Endometrial microvascular endothelial cells (primary cell): ENCODE results near the gene BTAF1. TPM values are rescaled to one million over a fixed set of nuclear protein-coding genes. Genes with fewer than 3 reads are reported as not detected.

ENCODE experiments used
- in situ Hi-C: cut with HindIII; loops from 2 replicates; pipeline ENCODE4 v1.10.0; 2017; ENCODE audit warnings: low sequenced_read_pairs, low pct_unique_long_range_greater_than_20kb; ENCODE audit errors: inconsistent ontology term
- total RNA-seq: library from RNA; depleted of rRNA; stranded (reverse); fragments of >200 nt; gene quantifications from one replicate; pipeline ENCODE4 v1.2.3, GENCODE V29; 2015; ENCODE audit errors: inconsistent ontology term

The BTAF1 gene
- total RNA-seq, 1 donor from 2014 or later, result 25.4 TPM

DNA sequence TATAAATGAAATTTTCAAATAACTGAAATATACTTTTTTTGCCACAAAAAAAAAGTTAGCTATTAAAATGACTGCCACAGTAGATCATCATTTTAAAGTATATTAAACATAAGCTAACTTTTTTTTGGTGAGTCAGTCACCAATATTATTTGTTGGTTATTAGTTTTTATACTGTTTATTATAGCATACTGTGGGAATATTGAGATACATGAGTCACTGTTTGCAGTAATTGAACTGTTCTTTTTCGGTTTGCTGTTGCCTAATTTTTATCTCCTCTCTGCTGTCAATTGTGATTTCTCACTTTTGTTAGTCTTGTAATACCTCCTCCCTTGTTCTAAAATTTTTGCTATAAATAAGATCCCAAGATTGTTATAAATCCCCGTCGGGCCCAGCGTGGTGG, 45.7 kb downstream of the BTAF1 start:
- in situ Hi-C loops, result no loop called here

DNA sequence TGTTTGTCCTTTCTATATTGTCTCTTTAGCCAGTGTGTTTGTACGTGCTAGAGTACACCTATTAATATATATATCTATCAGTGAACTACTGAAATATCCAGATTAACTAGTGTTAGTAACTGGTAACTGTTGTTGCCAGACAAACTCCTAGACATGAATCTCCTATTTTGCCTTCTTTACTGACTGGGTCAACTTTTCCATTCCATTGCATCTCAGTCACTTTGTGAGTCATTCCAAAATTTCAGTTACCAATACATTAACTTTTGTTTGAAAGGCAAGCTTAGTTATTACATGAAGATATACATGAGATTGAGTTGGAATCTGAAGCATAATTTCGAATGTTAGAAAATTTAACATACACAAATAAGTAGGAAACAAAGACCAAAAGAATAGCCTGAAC, 51.4 kb downstream of the BTAF1 start:
- in situ Hi-C loops, result no loop called here

DNA sequence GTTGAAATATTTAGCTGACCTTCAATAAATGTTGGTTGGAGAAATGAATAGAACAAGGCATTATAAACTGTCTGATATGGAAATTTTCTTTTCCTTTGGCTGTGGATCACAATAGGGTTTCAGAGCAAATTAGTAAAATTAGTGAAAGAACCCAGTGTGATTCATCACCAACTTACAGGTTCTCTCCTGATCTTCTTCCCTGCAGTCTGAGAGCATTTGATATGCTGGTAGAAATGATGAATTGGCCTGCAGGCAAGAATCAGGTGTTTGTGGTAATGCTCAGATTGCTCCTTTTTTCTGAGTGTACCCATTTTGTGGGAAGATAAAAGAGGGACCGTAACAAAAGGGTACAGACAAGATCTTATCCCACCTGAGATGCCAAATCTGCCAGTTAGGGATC, 51.9 kb downstream of the BTAF1 start:
- in situ Hi-C loops, result no loop called here

DNA sequence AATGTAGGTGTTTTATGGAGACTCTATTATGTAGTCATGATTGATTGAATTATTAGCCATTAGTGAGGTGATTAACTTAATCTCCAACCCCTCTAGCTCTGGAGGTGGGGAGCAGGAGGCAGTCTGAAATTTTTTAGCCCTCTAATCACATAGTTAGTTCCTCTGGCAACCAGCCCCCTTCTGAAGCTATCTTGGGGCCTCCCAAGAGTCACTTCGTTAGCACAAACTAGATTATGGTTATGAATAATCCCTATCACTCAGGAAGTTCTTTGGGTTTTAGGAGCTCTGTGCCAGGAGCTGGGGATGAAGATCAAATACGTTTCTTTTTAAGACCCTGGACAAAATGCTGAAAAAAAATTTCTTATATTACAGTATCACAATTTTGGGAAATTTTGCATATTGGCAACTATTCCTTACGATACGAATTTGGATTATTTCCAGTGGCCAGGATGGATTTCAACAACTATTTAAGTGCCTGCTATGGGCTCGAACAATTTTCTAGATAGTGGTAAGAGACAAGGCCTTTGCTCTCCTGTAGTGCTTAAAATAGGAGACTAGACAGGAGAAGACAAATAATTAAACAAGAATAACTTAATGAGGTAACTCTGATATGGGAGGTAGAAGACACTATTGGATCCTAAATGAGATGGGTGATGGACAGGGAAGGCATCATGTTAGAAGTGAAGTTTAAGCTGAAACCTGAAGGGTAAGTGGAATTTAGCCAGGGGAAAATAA, 52.9 kb downstream of the BTAF1 start:
- in situ Hi-C loops, result no loop called here

DNA sequence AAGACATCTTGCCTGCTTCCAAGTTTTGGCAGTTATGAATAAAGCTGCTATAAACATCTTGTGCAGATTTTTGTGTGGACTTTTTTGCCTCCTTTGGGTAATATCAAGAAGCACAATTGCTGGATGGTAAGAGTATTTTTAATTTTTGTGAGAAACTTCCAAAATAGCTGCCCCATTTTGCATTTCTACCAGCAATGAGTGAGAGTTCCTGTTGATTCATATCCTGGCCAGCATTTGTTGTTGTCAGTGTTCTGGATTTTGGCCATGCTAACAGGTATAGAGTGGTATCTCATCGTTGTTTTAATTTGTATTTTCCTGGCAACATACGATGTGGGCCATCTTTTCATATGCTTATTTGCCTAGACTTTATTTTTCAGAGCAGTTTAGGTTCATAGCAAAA, 53.9 kb downstream of the BTAF1 start:
- in situ Hi-C loops, result no loop called here

DNA sequence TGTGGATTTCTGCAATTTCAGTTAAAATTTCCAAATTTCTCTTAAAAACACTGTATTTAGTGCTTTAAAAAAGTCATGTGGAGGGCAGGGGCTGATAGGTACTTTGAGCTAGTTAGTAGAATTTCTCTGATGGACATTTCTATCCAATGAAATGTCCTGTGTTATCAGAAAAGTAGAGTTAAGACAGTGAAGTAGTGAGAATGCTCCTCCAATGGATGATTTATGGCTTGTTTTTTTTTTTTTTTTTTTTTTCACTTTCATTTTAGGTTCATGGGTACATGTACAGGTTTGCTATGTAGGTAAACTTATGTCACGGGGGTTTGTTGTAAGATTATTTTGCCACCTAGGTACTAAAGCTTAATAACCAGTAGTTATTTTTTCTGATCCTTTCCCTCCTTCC, 55.0 kb downstream of the BTAF1 start:
- in situ Hi-C loops, result no loop called here

DNA sequence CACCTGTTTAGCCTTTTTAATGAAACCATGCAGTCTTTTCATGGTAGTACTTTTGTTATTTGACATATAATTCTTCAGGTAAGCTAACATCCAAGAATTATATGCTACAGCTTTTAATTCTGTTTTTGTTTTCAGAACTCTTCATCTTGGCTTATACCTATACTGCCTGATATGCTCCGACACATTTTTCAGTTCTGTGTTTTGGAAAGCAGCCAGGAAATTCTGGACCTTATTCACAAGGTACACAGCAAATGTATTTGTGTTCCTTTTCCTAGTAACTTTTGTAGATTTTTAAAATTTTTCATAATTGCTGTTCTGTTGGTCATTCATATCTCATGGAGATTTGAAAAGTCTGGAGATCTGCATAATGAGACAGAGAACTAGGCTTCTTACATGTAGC, 56.7 kb downstream of the BTAF1 start:
- in situ Hi-C loops, result no loop called here

DNA sequence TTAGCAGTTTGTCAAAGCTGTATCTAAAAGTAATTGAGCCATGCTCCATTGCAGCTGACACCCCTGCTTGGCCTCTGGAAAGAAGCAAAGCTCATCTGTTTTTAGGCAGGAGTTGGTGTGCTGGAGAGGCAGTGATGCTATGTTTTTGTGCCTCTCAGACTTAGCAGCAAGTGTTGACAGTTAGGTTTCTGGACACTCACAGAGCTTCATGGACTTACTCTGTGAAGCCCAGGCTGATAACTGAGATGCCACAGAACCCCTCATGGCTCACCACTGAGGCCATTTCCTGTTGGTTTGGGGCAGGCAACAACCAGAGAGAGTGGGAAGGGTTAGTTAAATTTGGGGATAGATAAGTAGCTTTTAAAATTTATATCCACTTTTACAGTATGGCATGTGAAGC, 59.8 kb downstream of the BTAF1 start:
- in situ Hi-C loops, result no loop called here

DNA sequence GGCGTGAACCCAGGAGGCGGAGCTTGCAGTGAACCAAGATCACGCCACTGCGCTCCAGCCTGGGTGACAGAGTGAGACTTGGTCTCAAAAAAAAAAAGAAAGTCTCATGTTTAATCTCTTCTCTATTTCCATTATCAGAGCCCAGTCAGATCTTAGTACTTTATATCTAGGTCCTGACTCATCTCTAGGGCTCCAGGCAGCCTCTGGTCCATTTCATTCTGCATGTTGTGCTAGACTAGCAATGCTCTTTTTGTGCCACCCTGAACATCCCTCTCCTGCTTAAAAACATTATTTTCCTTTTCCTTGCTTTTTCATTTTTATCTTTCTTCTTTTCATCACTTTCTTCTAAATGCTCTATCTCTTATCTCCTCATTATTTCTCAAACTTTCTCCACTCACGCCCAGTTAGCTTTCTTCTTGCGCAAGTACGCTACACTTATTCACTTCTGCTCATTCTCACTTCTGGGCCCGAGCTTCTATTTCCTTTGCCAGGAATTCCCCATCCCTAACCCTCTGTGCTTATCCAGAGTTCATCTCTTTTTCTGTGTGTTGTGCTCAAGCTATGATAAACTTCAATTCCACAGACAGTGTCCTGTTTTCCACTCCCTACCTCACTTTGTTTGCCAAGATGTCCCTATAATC, 63.9 kb downstream of the BTAF1 start:
- in situ Hi-C loops, result no loop called here

DNA sequence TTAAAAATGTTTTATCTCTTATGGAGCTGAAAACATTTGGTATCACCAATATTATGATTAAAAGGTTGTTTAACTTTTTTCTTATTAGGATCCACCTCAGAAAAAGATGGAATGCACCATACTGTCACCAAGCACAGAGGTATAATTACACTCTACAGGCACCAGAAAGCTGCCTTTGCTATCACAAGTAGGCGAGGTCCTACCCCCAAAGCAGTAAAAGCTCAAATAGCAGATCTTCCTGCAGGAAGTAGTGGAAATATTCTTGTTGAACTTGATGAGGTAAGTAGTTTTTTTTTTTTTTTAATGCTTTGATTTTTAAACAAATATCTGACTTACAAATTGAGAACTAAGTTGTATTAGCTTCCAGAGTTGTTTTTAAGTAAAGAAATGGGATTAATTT, 68.5 kb downstream of the BTAF1 start:
- in situ Hi-C loops, result no loop called here

DNA sequence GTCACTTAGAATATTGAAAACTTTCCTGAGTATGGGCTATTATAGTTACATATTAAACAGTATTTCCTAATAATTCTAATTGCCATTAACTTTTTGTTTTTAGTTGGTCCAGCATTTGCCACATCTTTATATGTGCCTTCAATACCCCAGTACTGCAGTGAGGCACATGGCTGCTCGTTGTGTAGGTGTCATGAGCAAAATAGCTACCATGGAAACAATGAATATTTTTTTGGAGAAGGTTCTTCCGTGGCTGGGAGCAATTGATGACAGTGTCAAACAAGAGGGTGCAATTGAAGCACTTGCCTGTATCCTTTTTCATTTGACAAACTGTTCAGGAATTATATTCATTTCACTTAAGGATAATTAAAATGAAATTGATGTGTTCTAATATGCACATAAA, 72.7 kb downstream of the BTAF1 start:
- in situ Hi-C loops, result no loop called here

DNA sequence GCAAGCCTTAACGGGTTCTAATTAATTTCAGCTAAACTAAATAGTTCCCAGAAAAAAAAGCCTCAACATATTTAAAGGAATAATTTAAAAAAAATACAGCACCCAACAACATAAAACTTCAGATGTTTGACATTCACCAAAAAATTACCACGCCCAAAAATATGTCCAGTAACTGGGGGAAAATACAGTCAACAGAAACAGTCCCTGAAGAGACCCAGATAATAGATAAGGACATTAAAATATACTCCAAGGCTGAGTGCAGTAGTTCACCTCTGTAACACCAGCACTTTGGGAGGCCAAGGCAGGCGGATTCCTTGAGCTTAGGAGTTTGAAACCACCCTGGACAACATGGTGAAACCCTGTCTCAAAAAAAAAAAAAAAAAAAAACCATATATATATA, 78.0 kb downstream of the BTAF1 start:
- in situ Hi-C loops, result no loop called here

DNA sequence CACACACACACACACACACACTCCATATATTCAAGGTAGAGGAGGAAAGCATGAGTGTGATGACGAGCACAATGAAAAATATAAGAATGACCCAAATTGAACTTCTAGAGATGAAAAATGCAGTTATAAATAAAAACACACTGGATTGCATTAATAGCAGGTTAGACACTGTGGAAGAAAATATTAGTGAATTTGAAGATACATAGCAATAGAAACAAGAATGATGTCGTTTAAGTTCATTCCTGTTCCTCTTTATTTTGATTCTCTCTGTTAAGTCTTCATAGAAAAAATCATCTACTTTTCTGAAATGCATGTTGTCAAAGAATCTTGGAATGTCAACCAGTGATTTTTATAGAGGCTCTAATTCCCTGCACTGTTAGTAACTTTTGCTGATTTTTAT, 78.4 kb downstream of the BTAF1 start:
- in situ Hi-C loops, result no loop called here

DNA sequence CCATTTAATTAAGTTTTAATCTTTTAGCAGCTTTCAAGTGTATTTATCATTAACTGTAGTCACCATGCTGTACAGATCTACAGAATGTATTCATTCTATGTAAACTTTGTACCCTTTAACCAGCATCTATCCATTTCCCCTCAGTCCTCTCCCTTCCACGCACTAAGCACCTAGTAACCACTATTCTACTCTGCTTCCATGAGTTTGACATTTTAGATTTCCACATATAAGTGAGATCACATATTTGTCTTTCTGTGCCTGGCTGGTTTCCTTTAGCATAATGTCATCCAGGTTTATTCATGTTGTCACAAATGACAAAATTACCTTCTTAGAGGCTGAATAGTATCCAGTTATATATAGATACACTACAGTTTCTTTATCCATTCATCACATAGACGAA, 79.7 kb downstream of the BTAF1 start:
- in situ Hi-C loops, result no loop called here

DNA sequence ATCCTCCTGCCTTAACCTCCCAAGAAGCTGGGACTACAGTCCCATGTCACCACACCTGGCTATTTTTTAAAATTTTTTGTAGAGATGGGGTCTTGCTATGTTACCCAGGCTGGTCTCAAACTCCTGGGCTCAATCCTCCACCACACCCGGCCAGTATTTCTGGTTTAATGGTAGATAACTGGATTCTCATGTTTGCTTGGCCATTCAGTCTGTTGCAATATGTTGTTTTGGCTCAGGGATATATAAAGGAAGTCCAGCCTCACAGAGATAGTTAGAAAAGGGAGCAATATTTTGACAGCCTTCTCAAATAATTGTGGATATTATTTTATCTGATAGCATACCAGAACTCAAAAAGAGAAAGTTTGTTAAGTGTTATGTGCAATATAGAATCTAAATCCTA, 82.4 kb downstream of the BTAF1 start:
- in situ Hi-C loops, result no loop called here

DNA sequence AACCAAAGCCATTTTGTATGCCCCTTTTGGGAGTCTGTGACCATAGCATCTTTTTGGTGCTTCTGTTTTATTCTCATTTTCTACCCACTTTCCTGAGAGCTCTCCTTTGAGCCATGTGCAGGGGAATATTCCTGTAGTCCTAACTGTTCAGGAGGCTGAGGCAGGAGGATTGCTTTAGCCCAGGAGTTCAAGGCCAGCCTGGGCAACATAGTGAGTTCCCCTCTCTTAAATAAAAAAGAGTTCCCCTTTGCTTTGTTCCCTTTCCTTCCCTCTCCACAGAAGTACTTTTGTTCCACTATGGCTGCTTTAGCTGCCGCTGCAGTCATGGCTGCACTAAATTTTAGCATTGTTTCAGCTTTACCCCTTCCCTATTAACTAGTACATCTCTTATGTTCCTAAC, 85.9 kb downstream of the BTAF1 start:
- in situ Hi-C loops, result no loop called here

DNA sequence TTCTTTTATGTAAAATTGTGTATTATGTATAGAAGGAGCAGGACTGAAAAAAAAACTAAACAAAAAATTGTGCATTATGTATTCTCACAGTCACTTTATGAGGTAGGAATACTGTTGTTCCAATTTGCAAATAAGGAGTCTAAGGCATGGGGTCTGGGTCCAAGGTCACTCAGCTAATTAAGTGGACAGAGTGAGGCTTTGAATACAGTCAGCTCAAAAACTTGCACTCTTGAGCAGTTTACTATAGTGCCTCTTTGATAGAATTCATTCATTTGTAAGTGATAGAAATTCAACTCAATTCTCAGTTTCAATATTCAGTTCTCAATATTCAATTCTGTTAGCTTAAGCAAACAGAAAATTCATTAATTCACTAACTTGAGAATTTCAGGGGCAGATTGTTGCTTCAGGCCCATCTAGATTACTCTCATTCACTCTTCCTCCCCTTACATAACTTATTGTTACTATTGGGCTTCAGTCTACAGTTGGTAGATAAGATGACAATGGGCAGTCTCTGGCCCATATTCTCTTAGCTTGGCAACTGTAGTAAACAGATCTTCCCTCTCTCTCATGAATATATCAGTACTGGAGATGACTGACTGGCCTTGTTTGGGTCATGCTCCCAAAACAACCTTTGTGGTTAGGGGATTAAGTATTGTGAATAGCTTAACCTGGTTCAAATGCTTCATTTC, 86.6 kb downstream of the BTAF1 start:
- in situ Hi-C loops, result no loop called here

DNA sequence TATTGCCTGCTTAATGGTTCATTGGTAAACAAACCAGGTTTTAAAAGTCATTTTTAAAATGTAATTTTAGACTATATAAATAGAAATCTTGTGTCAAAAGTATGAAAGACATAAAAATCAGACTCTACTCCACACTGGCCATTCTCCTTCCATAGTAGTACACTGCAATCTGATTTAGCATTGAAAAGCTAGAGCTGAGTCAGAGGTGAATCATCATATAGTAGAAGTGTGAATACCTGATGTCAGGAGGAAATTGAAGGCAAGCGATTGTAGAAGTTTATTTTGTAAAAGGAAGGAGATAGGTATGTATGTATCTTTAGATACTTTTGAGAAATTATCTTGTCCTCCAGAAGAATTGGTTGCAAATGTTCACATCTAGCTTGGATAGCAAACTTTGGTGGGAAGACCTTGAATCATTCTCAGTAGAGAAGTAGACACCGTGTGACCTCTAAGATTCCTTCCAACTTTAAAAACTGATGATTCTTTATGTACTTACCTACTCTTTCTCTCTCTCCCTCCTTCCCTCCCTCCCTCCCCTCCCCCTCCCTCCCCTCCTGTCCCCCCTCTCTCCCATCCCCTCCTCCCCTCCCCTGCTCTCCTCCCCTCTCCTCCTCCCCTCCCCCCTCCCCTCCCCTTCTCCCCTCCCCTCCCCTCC, 88.1 kb downstream of the BTAF1 start:
- in situ Hi-C loops, result no loop called here

DNA sequence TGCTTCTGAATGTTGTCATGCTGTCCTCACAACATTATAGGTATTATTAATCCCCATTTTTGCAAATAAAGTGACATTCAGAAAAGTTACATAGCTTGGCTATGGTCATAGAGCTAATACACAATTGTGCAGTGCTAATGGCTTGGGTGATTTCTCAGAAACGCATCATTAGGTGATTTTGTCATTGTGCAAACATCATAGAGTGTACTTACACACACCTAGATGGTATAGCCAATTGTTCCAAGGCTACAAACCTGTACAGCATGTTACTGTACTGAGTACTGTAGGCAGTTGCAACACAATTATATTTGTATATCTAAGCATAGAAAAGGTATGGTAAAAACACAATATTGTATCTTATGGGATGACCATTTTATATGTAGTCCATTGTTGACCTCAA, 91.0 kb downstream of the BTAF1 start:
- in situ Hi-C loops, result no loop called here

DNA sequence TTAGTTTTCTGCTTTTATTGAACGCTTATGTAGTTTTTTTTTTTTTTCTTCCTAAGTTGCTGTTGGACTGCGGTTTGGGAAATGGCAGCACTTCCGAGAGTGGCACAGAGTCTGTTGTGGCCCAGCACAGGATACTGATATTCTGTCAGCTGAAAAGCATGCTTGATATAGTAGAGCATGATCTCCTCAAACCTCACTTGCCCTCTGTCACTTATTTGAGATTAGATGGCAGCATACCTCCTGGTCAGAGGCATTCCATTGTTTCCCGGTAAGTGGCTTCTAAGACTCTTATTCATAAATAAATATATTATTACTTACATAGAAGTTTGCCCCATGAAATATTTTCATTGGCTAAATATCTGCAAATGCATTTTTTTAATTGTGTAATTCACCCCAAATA, 101.1 kb downstream of the BTAF1 start:
- in situ Hi-C loops, result no loop called here
